Panc1 (cell line): ENCODE measurements around the gene KIAA0930. TPM values are rescaled to one million over a fixed set of nuclear protein-coding genes. Genes with fewer than 3 reads are reported as not detected.
A peak's percentile ranks its signal among the peaks of the same experiment; 100 is the strongest.

ENCODE experiments used
- ATAC-seq: fragments of 200-7000 bp; cut with Tn5 transposase; 2 replicates; pipeline ENCODE4 v1.9.1; 2020; ENCODE audit warnings: mild to moderate bottlenecking, moderate library complexity
- BruUV-seq: library from RNA; stranded (reverse); fragments of 400-500 nt; replicated peaks from 2 replicates; lab custom pipeline; 2021; lab: Mats Ljungman, UMichigan
- CTCF ChIA-PET: fragments of 300-600 bp; sonication (Branson Sonifier 250); formaldehyde crosslinking; loops from one replicate; lab custom pipeline; 2022; ENCODE audit warnings: antibody characterized with exemption; lab: Charles Lee
- POLR2A ChIA-PET: fragments of 300-600 bp; sonication (Branson Sonifier 250); formaldehyde crosslinking; loops from one replicate; lab custom pipeline; 2022; ENCODE audit warnings: antibody characterized with exemption; lab: Charles Lee
- DNase-seq: peaks from one replicate; pipeline ENCODE4 v3.0.0-alpha.2; 2010; ENCODE audit warnings: low read depth, low spot score
- H3K27ac ChIP-seq: 2 replicates; pipeline ENCODE4 v1.5.1; 2011; ENCODE audit warnings: mild to moderate bottlenecking, low read length, inconsistent platforms
- H3K27me3 ChIP-seq: fragments of 200-500 bp; sonication (Bioruptor generic); 2 replicates; pipeline ENCODE4 v1.6.0; 2014; ENCODE audit warnings: low read length, inconsistent platforms; ENCODE audit not compliant: control insufficient read depth, insufficient read depth
- H3K36me3 ChIP-seq: fragments of 200-500 bp; sonication (Bioruptor generic); 2 replicates; pipeline ENCODE4 v1.5.1; 2014; ENCODE audit warnings: inconsistent platforms, mild to moderate bottlenecking, low read length, moderate library complexity; ENCODE audit not compliant: control insufficient read depth, insufficient read depth
- H3K4me1 ChIP-seq: 2 replicates; pipeline ENCODE4 v1.5.1; 2011; ENCODE audit warnings: inconsistent platforms, mild to moderate bottlenecking, low read length, moderate library complexity; ENCODE audit not compliant: control insufficient read depth, insufficient read depth
- H3K4me3 ChIP-seq, 2 experiments: 2 replicates each; pipeline ENCODE4 v1.5.1; 2011 to 2012; ENCODE audit warnings: low read depth in 2 of 2, low read length in 2 of 2, mild to moderate bottlenecking in 2 of 2, inconsistent platforms in 1 of 2, moderate library complexity in 1 of 2
- H3K9me3 ChIP-seq: fragments of 200-500 bp; sonication (Bioruptor generic); 2 replicates; pipeline ENCODE4 v1.5.1; 2014; ENCODE audit warnings: low read depth, mild to moderate bottlenecking, inconsistent platforms, low read length, moderate library complexity; ENCODE audit not compliant: control insufficient read depth, insufficient read depth
- CTCF ChIP-seq: fragments of 450-650 bp; IDR thresholded peaks from 2 replicates; pipeline ENCODE4 v1.5.1; 2017; ENCODE audit warnings: mild to moderate bottlenecking
- POLR2AphosphoS5 ChIP-seq: IDR thresholded peaks from 2 replicates; pipeline ENCODE4 v1.6.1; 2012; ENCODE audit warnings: mild to moderate bottlenecking, low read depth, low read length, moderate library complexity
- REST ChIP-seq, 2 experiments: IDR thresholded peaks; 2 replicates each; pipeline ENCODE4 v1.6.1; 2011 to 2012; ENCODE audit warnings: low read depth in 2 of 2, control low read depth in 1 of 2, low read length in 1 of 2, mild to moderate bottlenecking in 1 of 2, moderate library complexity in 1 of 2; ENCODE audit not compliant: insufficient read depth in 1 of 2
- SIN3A ChIP-seq: IDR thresholded peaks from 2 replicates; pipeline ENCODE4 v1.6.1; 2012; ENCODE audit warnings: low read depth, mild to moderate bottlenecking, low read length, moderate library complexity, borderline replicate concordance; ENCODE audit not compliant: insufficient read depth
- TCF7L2 ChIP-seq: IDR thresholded peaks from 2 replicates; pipeline ENCODE4 v1.6.1; 2011; ENCODE audit warnings: mild to moderate bottlenecking, low read depth, low read length, inconsistent platforms
- in situ Hi-C: cut with HindIII; loops from 2 replicates; pipeline ENCODE4 v1.10.0; 2016; ENCODE audit warnings: low sequenced_read_pairs, low pct_unique_long_range_greater_than_20kb
- intact Hi-C: fragments of 100-400 bp; cut with micrococcal nuclease; formaldehyde crosslinking; loops from one replicate; pipeline ENCODE4 v1.10.0; 2022; ENCODE audit not compliant: unreplicated experiment
- total RNA-seq: library from RNA; stranded (reverse); gene quantifications from one replicate; pipeline ENCODE4 v1.2.1, GENCODE V29; 2021; ENCODE audit not compliant: unreplicated experiment

Gene KIAA0930
- total RNA-seq, 1 experiment from 2014 or later = 42.5 TPM

GRCh38 chr22:45210174-45210573, 30.5 kb downstream of the KIAA0930 start:
- CTCF ChIA-PET = no interaction called here

GRCh38 chr22:45208993-45209838, 31.5 kb downstream of the KIAA0930 start:
- no peak for ATAC-seq
- no peak overlapping the region for H3K27ac ChIP-seq
- no peak for DNase-seq
- no peaks in the 10 kb centered on the region for H3K9me3 ChIP-seq
- TF ChIP-seq REST (IDR thresholded peaks at IDR 0.05; ENCODE audit: insufficient read depth in 1 of 2, low read depth in 2 of 2, low read length in 1 of 2) (no peak), CTCF (peak; percentile 86), TCF7L2 (no peak), POLR2AphosphoS5 (no peak), SIN3A (no peak)
- peaks cover 5% of the 10 kb centered on the region for H3K4me1 ChIP-seq
- H3K27me3 ChIP-seq = no peaks in the 10 kb centered on the region
- no TSS peak for BruUV-seq
- ChIA-PET CTCF (no interaction called here), POLR2A (no interaction called here)
- in situ Hi-C loops (no loop called here), intact Hi-C loops (no loop called here)
- no peaks in the 10 kb centered on the region for H3K36me3 ChIP-seq
- no peak overlapping the region for H3K4me3 ChIP-seq

More at GRCh38 chr22:45210174-45210573, 30.5 kb downstream of the KIAA0930 start:
- no peak for DNase-seq
- no peaks in the 10 kb centered on the region for H3K9me3 ChIP-seq
- POLR2A ChIA-PET = no interaction called here
- H3K27me3 ChIP-seq = no peaks in the 10 kb centered on the region
- no peak for TF ChIP-seq CTCF
- TF ChIP-seq POLR2AphosphoS5 = no peak
- no peak for TF ChIP-seq SIN3A
- no peak for TF ChIP-seq REST (IDR thresholded peaks at IDR 0.05; ENCODE audit: insufficient read depth in 1 of 2, low read depth in 2 of 2, low read length in 1 of 2)
- no peak for TF ChIP-seq TCF7L2
- H3K27ac ChIP-seq = no peak overlapping the region
- peaks cover 6% of the 10 kb centered on the region for H3K4me1 ChIP-seq
- intact Hi-C loops (no loop called here), in situ Hi-C loops (no loop called here)
- ATAC-seq = no peak
- no peaks in the 10 kb centered on the region for H3K36me3 ChIP-seq
- no TSS peak for BruUV-seq
- H3K4me3 ChIP-seq = no peak overlapping the region
